Effector memory CD4-positive, alpha-beta T cell (primary cell): ENCODE measurements around the gene ZC2HC1B.
"Not testable (repeated sequence)": the region's sequence is repeated elsewhere in the genome, so short reads cannot be mapped to it uniquely, and the experiment has no call there.

Experiments used
- DNase-seq, 3 donors: peaks; one replicate each; pipeline ENCODE4 v3.0.0-alpha.2; 2020
- H3K27ac ChIP-seq: 2 replicates; pipeline ENCODE4 v1.7.0; 2013; ENCODE audit warnings: mild to moderate bottlenecking, low read length, moderate library complexity; ENCODE audit not compliant: insufficient read depth, poor library complexity, severe bottlenecking
- H3K27me3 ChIP-seq: replicated peaks from 2 replicates; pipeline ENCODE4 v1.7.0; 2013; ENCODE audit warnings: mild to moderate bottlenecking, low read length; ENCODE audit not compliant: insufficient read depth, control insufficient read depth, poor library complexity, severe bottlenecking
- H3K36me3 ChIP-seq: 2 replicates; pipeline ENCODE4 v1.7.0; 2013; ENCODE audit warnings: mild to moderate bottlenecking, low read length, moderate library complexity; ENCODE audit not compliant: control insufficient read depth, insufficient read depth
- H3K4me1 ChIP-seq: 2 replicates; pipeline ENCODE4 v1.7.0; 2013; ENCODE audit warnings: low read length, mild to moderate bottlenecking; ENCODE audit not compliant: control insufficient read depth, insufficient read depth, poor library complexity, severe bottlenecking
- H3K4me3 ChIP-seq: 2 replicates; pipeline ENCODE4 v1.7.0; 2013; ENCODE audit warnings: low read length, low read depth, mild to moderate bottlenecking; ENCODE audit not compliant: insufficient read depth, poor library complexity, severe bottlenecking
- H3K9me3 ChIP-seq: 2 replicates; pipeline ENCODE4 v1.7.0; 2013; ENCODE audit warnings: mild to moderate bottlenecking, low read length, moderate library complexity; ENCODE audit not compliant: control insufficient read depth

ZC2HC1B gene

DNA sequence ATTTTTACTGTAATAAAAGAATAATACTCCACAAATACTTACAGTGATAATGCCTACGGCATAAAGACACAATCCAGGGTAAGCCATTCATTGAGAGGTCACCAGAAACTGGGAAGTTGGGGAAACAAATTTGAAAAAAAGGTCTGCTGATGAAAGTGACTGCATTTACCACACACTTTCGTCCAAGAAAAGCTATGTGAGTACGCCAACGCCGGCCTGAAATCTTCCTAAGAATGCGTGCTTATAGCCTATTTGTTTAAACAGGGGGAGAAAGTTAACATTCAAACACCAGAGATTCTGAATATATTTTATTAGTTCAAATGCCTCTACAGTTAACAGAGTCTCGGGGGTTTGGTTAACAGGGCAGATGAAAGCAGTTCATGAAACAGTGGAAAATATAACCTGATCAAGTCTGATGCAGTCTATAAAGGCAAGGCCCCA, 21.8 kb upstream of the ZC2HC1B start:
- Histone ChIP-seq H3K4me1 (peaks cover 10% of the 10 kb centered on the region), H3K27me3 (no peaks in the 10 kb centered on the region), H3K27ac (peak overlapping the region; percentile 85), H3K36me3 (peaks cover 27% of the 10 kb centered on the region), H3K9me3 (no peaks in the 10 kb centered on the region), H3K4me3 (peak overlapping the region; percentile 91)
- DNase-seq, result no peak

DNA sequence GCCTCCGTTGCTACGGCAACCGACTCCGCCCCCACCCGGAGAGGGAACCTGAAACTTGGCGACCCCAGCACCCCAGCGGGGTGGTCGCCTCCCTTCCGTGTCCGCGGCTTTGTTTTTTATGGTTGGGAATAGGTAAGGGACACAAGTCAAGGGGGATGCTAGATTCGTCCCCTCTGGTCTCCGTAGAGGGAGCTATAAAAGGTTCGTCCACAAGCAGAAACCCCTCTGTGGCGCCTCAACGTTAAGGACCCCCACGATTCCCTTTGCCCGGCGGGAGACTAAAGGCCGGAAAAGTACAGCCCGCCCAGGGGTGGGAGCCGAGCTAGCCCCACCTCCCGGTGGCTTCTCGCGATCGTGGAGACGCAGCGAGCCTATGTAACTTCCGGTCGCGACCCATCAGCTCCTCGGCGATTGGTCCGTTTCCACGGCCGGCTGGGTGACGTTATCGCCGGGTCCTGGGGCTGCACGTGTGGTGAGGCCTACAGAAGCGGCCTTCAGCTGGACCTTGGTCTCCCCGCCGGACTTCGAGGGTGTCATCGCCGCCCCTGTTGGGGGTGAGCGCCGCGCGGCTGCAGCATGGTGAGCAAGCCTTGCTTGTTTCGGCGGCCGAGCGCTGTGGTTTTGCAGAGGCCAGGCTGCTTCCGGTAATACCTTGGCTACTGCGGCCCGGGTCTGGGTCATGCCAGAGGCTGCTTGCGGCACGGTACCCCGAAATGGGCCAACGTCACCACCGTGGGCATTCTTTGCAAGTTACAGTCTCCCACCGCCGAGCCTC, 21.2 kb upstream of the ZC2HC1B start, which contains the start of gene LTV1:
TSS of gene LTV1 (plus strand) at position 437 of the 775 bp plus-strand sequence. CDS start at position 577, 140 bp downstream.
- no peaks in the 10 kb centered on the region for H3K9me3 ChIP-seq
- peak within 1 kb of the TSS; percentile 91 for H3K4me3 ChIP-seq
- H3K27ac ChIP-seq, result peak within 1 kb of the TSS; percentile 85
- H3K4me1 ChIP-seq, result peaks cover 10% of the 10 kb centered on the region
- DNase-seq, result peak; percentile 84 to 90 (median 85)
- peaks cover 32% of the 10 kb centered on the region for H3K36me3 ChIP-seq
- H3K27me3 ChIP-seq, result no peaks in the 10 kb centered on the region

DNA sequence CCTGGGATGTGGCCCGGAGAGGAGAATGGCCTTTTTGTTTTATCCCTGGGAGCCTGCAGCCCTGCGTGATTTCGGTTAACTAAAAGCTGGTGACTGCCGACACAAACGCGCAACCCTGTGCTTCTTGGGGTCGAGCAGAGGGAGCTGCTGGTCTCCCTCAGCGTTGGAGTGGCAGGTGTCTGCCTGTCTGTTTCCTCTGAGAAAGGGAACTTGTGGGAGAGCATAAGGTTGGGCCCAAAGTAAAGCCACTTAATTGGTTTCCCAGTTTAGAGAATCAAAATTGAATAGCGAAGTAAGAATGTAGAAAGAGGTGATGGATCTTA, 20.6 kb upstream of the ZC2HC1B start:
- H3K4me1 ChIP-seq, result peaks cover 10% of the 10 kb centered on the region
- peak overlapping the region; percentile 85 for H3K27ac ChIP-seq
- no peaks in the 10 kb centered on the region for H3K9me3 ChIP-seq
- no peaks in the 10 kb centered on the region for H3K27me3 ChIP-seq
- H3K36me3 ChIP-seq, result peaks cover 37% of the 10 kb centered on the region
- no peak for DNase-seq
- peak overlapping the region; percentile 91 for H3K4me3 ChIP-seq

DNA sequence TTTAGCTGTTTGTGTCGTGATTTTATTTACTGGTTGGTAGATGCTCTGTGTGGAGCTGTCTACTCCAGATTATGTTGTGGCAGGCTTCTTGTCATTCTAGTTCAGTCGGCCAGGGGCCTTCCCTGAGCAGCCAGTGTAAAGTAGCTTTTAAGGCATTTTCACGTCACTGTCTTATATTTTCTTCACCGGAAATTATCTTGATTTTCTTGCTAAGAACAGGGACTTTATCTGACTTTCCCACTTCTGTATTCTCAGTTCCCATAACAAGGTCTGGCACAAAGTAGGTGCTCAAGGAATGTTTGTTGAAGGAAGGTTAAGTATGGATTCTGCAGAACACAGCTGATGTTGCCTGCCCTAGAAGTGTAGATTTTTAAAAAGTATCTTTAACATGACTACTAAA, 20.3 kb upstream of the ZC2HC1B start:
- H3K36me3 ChIP-seq, result peaks cover 40% of the 10 kb centered on the region
- H3K4me3 ChIP-seq, result peak overlapping the region; percentile 91
- H3K4me1 ChIP-seq, result peaks cover 10% of the 10 kb centered on the region
- no peaks in the 10 kb centered on the region for H3K27me3 ChIP-seq
- no peak for DNase-seq
- H3K27ac ChIP-seq, result peak overlapping the region; percentile 85
- H3K9me3 ChIP-seq, result no peaks in the 10 kb centered on the region

DNA sequence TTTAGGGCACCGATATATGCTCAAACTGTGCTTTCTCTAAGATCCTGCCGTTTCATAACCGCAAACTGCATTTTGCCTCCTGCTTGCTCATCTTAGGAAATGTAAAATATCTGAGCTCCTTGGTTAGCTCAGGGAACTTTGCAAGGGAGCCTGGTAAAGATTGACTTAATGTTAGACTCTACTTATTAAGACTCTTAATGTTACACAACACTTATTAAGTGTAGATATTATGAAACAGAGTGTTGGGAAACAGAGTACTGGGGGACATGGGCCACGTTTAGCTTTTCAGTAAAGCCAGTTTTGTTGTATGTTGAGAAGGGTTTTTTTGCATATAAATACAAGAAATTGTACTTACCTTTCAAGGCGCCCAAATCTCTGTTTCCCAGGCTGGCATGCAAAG, 19.2 kb upstream of the ZC2HC1B start:
- Histone ChIP-seq H3K9me3 (no peaks in the 10 kb centered on the region), H3K27ac (no peak overlapping the region), H3K4me3 (no peak overlapping the region), H3K36me3 (peaks cover 51% of the 10 kb centered on the region), H3K27me3 (no peaks in the 10 kb centered on the region), H3K4me1 (peaks cover 10% of the 10 kb centered on the region)
- DNase-seq, result no peak

DNA sequence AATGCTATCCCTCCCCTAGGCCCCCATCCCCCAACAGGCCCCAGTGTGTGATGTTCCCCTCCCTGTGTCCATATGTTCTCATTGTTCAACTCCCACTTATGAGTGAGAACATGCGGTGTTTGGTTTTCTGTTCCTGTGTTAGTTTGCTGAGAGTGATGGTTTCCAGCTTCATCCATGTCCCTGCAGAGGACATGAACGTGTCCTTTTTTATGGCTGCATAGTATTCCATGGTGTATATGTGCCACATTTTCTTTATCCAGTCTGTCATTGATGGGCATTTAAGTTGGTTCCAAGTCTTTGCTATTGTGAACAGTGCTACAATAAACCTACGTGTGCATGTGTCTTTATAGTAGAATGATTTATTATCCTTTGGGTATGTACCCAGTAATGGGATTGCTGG, 12.6 kb upstream of the ZC2HC1B start:
- peaks cover 57% of the 10 kb centered on the region for H3K36me3 ChIP-seq
- not testable (repeated sequence) for H3K4me1 ChIP-seq

DNA sequence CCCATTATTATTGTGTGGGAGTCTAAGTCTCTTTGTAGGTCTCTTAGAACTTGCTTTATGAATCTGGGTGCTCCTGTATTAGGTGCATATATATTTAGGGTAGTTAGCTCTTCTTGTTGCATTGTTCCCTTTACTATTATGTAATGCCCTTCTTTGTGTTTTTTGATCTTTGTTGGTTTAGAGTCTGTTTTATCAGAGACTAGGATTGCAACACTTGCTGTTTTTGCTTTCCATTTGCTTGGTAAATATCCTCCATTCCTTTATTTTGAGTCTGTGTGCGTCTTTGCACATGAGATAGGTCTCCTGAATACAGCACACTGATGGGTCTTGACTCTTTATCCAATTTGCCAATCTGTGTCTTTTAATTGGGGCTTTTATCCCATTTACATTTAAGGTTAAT, 9.2 kb upstream of the ZC2HC1B start:
- H3K27me3 ChIP-seq, H3K27ac ChIP-seq, H3K4me3 ChIP-seq, H3K9me3 ChIP-seq, H3K4me1 ChIP-seq, DNase-seq: not testable (repeated sequence)
- H3K36me3 ChIP-seq, result peaks cover 58% of the 10 kb centered on the region

More for the DNA sequence above, 12.6 kb upstream of the ZC2HC1B start:
- not testable (repeated sequence) for H3K9me3 ChIP-seq, DNase-seq, H3K27me3 ChIP-seq, H3K27ac ChIP-seq, H3K4me3 ChIP-seq

DNA sequence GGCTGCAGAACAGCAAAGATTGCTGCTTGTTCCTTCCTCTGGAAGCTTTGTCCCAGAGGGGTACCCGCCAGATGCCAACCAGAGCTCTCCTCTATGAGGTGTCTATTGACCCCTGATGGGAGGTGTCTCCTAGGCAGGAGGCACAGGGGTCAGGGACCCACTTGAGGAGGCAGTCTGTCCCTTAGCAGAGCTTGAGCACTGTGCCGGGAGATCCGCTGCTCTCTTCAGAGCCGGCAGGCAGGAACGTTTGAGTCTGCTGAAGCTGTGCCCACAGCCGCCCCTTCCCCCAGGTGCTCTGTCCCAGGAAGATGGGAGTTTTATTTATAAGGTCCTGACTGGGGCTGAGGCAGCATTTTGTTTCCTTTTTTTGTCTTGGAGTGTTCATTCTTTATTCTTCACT, 7.5 kb upstream of the ZC2HC1B start:
- H3K27ac ChIP-seq, DNase-seq, H3K4me3 ChIP-seq, H3K27me3 ChIP-seq, H3K4me1 ChIP-seq, H3K9me3 ChIP-seq: not testable (repeated sequence)
- H3K36me3 ChIP-seq, result peaks cover 57% of the 10 kb centered on the region

DNA sequence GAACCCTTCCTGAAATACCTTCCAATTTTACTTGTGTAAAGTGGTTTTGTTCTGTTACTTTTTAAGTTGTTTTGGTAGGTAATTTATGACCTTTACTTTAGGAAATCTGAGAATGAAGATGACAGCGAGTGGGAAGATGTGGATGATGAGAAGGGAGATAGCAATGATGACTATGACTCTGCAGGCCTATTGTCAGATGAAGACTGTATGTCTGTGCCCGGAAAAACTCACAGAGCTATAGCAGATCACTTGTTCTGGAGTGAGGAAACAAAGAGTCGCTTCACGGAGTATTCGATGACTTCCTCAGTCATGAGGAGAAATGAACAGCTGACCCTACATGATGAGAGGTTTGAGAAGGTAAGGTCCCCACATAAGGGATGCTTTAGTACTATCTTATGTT, 6.6 kb upstream of the ZC2HC1B start:
- Histone ChIP-seq H3K36me3 (peaks cover 59% of the 10 kb centered on the region), H3K27ac (no peak overlapping the region), H3K4me1 (no peaks in the 10 kb centered on the region), H3K4me3 (no peak overlapping the region), H3K9me3 (no peaks in the 10 kb centered on the region), H3K27me3 (no peaks in the 10 kb centered on the region)
- DNase-seq, result no peak

DNA sequence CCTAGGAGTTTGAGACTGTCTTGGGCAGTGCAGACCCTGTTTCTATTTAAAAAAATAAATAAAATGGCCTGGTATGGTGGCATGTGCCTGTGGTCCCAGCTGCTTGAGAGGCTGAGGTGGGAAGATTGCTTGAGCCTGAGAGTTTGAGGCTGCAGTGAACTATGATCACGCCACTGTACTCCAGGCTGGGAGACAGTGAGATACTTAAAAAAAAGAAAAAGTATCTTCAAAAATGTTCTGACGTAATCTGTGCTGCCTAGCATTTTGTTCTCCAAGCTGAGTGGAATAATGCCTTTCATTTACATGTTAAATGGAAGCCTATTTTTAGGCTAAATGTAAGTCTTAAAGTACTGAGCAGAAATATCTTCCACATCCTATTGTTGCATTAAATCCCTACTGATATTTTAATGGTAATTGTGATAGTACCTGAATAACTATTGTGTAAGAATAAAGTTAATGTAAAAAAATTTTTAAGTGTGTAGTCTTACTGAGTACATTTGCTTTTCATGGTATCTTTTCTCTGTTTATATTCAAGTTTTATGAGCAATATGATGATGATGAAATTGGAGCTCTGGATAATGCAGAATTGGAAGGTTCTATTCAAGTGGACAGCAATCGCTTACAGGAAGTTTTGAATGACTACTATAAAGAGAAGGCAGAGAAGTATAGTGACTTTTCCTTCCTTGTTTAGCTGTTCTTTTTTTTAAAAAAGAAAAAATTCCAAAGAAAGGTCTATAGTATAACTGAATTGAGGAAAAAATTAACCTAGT, 4.2 kb upstream of the ZC2HC1B start:
- Histone ChIP-seq H3K4me1 (no peaks in the 10 kb centered on the region), H3K36me3 (peaks cover 66% of the 10 kb centered on the region), H3K27me3 (no peaks in the 10 kb centered on the region), H3K4me3 (no peak overlapping the region), H3K9me3 (no peaks in the 10 kb centered on the region), H3K27ac (no peak overlapping the region)
- no peak for DNase-seq
